Inferior parietal cortex (tissue), 1 donor: ENCODE data around the gene USP14.
A peak's percentile ranks its signal among the peaks of the same experiment; 100 is the strongest.
"Not testable (repeated sequence)": the region's sequence is repeated elsewhere in the genome, so short reads cannot be mapped to it uniquely, and the experiment has no call there.

Experiments used
- DNase-seq: peaks from one replicate; pipeline ENCODE4 v3.0.0-alpha.2; 2016; ENCODE audit errors: extremely low spot score

Gene USP14

GRCh38 chr18:158128-159036, at the start of gene USP14:
TSS of gene USP14 (plus strand) at chr18:158557. CDS start at chr18:158699, 142 bp downstream.
- peak; percentile 90 for DNase-seq

GRCh38 chr18:108665-109063, 49.7 kb upstream of the USP14 start:
- DNase-seq, result not testable (repeated sequence)

GRCh38 chr18:109130-109921, 49.0 kb upstream of the USP14 start:
- DNase-seq, result not testable (repeated sequence)

GRCh38 chr18:109922-110261, 48.5 kb upstream of the USP14 start:
- DNase-seq, result not testable (repeated sequence)

GRCh38 chr18:110351-111201, 47.8 kb upstream of the USP14 start:
- DNase-seq, result not testable (repeated sequence)

GRCh38 chr18:111306-112014, 46.9 kb upstream of the USP14 start:
- peak; percentile 57 for DNase-seq

GRCh38 chr18:112015-112733, 46.2 kb upstream of the USP14 start:
- DNase-seq, result not testable (repeated sequence)

- not testable (repeated sequence) for DNase-seq
Observed at GRCh38 chr18:120539-121260, 37.7 kb upstream of the USP14 start.

- DNase-seq, result no peak
Observed at GRCh38 chr18:135045-135444, 23.3 kb upstream of the USP14 start.

GRCh38 chr18:136433-136832, 21.9 kb upstream of the USP14 start:
- no peak for DNase-seq

- no peak for DNase-seq
Observed at GRCh38 chr18:137327-137726, 21.0 kb upstream of the USP14 start.

GRCh38 chr18:140670-141266, 17.6 kb upstream of the USP14 start:
- no peak for DNase-seq

- not testable (repeated sequence) for DNase-seq
Observed at GRCh38 chr18:142624-143296, 15.6 kb upstream of the USP14 start.

GRCh38 chr18:148841-149240, 9.5 kb upstream of the USP14 start:
- DNase-seq, result no peak

- no peak for DNase-seq
Observed at GRCh38 chr18:154151-154550, 4.2 kb upstream of the USP14 start.

- no peak for DNase-seq
Observed at GRCh38 chr18:155688-156087, 2.7 kb upstream of the USP14 start.

- no peak for DNase-seq
Observed at GRCh38 chr18:156514-157230, 1.7 kb upstream of the USP14 start.

GRCh38 chr18:159037-159652, 788 bp downstream of the USP14 start:
- no peak for DNase-seq
